Endothelial cell (in vitro differentiated cells): ENCODE data around the gene ETV3L. TPM values are rescaled to one million over a fixed set of nuclear protein-coding genes. Genes with fewer than 3 reads are reported as not detected.
A peak's percentile ranks its signal among the peaks of the same experiment; 100 is the strongest.

Experiments used
- DNase-seq: peaks from one replicate; pipeline ENCODE4 v3.0.0; 2021; ENCODE audit warnings: low spot score
- H3K27ac Mint-ChIP-seq: one replicate; pipeline ENCODE4 v1.8.0; 2021; ENCODE audit warnings: mixed read lengths, inconsistent platforms; ENCODE audit not compliant: unreplicated experiment
- H3K27me3 Mint-ChIP-seq: one replicate; pipeline ENCODE4 v1.8.0; 2021; ENCODE audit warnings: mild to moderate bottlenecking, moderate library complexity, mixed read lengths, inconsistent platforms; ENCODE audit not compliant: unreplicated experiment
- H3K36me3 Mint-ChIP-seq: one replicate; pipeline ENCODE4 v1.8.0; 2021; ENCODE audit warnings: mild to moderate bottlenecking, low read depth, mixed read lengths, inconsistent platforms; ENCODE audit not compliant: unreplicated experiment
- H3K4me1 Mint-ChIP-seq: one replicate; pipeline ENCODE4 v1.8.0; 2021; ENCODE audit warnings: mild to moderate bottlenecking, mixed read lengths, inconsistent platforms; ENCODE audit not compliant: unreplicated experiment
- H3K4me3 Mint-ChIP-seq: one replicate; pipeline ENCODE4 v1.8.0; 2021; ENCODE audit warnings: mild to moderate bottlenecking, mixed read lengths, inconsistent platforms; ENCODE audit not compliant: unreplicated experiment
- H3K9me3 Mint-ChIP-seq: one replicate; pipeline ENCODE4 v1.8.0; 2021; ENCODE audit warnings: mixed read lengths, inconsistent platforms; ENCODE audit not compliant: unreplicated experiment
- total RNA-seq: library from RNA; stranded (reverse); fragmentation: NEBNext Ultra II Directional; extraction: Animal tissue kit (Norgen Biotek cat#: 25700); gene quantifications from one replicate; pipeline ENCODE4 v1.2.1, GENCODE V29; 2021; ENCODE audit not compliant: unreplicated experiment
- TF ChIP-seq, protein P1 (sequence below): fragments of 200-600 bp; sonication (generic); IDR thresholded peaks from one replicate; pipeline ENCODE4 v1.5.0; 2021; ENCODE audit warnings: antibody characterized with exemption; ENCODE audit not compliant: unreplicated experiment

The ETV3L gene
- total RNA-seq, 1 donor from 2014 or later, result not detected

GRCh38 chr1:157132616-157133167 lies 33.1 kb upstream of the ETV3L start:
- TF ChIP-seq, protein P1, sequence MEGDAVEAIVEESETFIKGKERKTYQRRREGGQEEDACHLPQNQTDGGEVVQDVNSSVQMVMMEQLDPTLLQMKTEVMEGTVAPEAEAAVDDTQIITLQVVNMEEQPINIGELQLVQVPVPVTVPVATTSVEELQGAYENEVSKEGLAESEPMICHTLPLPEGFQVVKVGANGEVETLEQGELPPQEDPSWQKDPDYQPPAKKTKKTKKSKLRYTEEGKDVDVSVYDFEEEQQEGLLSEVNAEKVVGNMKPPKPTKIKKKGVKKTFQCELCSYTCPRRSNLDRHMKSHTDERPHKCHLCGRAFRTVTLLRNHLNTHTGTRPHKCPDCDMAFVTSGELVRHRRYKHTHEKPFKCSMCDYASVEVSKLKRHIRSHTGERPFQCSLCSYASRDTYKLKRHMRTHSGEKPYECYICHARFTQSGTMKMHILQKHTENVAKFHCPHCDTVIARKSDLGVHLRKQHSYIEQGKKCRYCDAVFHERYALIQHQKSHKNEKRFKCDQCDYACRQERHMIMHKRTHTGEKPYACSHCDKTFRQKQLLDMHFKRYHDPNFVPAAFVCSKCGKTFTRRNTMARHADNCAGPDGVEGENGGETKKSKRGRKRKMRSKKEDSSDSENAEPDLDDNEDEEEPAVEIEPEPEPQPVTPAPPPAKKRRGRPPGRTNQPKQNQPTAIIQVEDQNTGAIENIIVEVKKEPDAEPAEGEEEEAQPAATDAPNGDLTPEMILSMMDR, result no peak
- Mint-ChIP-seq H3K27me3 (peaks cover 6% of the 10 kb centered on the region), H3K27ac (no peak overlapping the region), H3K4me3 (no peak overlapping the region), H3K36me3 (peaks cover 55% of the 10 kb centered on the region), H3K4me1 (peaks cover 35% of the 10 kb centered on the region), H3K9me3 (peaks cover 5% of the 10 kb centered on the region)
- no peak for DNase-seq

- DNase-seq, result no peak
- Mint-ChIP-seq H3K36me3 (peaks cover 55% of the 10 kb centered on the region), H3K4me1 (peaks cover 29% of the 10 kb centered on the region), H3K9me3 (no peaks in the 10 kb centered on the region), H3K4me3 (peak overlapping the region; percentile 37), H3K27ac (no peak overlapping the region), H3K27me3 (peaks cover 1% of the 10 kb centered on the region)
- TF ChIP-seq, protein P1, result no peak
Measured at GRCh38 chr1:157132111-157132510, 32.5 kb upstream of the ETV3L start.

DNA sequence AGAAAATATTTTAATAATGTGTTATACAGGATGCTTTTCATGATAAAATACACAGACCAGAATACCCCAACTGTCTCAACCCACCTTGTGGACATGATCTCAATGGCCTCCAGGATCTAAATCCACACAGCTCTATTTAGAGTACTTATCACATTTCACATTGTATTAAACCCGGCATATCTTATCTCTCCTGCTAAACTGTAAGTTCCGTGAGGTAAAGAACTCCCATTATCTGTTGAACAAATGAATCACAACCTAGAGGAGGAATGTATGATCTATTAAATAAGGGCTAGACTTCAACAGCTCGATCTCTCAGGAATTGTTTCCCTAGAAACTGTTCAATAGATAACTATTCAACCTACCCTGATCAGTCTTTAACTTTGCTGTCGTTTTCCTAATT lies 31.7 kb upstream of the ETV3L start:
- peaks cover 56% of the 10 kb centered on the region for H3K36me3 Mint-ChIP-seq
- peaks cover 22% of the 10 kb centered on the region for H3K4me1 Mint-ChIP-seq
- no peaks in the 10 kb centered on the region for H3K9me3 Mint-ChIP-seq
- H3K4me3 Mint-ChIP-seq, result no peak overlapping the region
- TF ChIP-seq, protein P1, result no peak
- no peak for DNase-seq
- H3K27me3 Mint-ChIP-seq, result peaks cover 3% of the 10 kb centered on the region
- no peak overlapping the region for H3K27ac Mint-ChIP-seq

DNA sequence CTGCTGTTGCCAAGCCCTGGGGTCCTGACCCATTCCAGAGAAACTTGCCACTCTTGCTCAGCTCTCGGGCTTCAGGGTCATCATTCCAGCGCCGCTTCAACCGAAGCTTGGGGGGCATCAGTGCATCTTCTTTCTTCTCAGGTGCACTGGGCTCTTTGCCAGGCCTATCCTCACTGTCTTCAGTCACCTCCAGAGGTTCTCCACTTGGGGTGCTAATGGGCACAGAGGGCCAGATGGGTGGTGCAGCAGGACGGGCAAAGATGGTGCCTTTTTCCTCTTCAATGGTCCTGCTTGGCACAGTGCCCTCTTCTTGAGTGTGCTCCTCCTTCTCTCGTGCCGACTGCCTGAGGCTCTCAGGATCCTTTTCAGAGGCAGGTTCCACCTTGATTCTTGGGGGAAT lies 25.2 kb upstream of the ETV3L start:
- Mint-ChIP-seq H3K27ac (no peak overlapping the region), H3K4me1 (peaks cover 25% of the 10 kb centered on the region), H3K36me3 (peaks cover 50% of the 10 kb centered on the region), H3K4me3 (no peak overlapping the region), H3K9me3 (no peaks in the 10 kb centered on the region), H3K27me3 (peaks cover 6% of the 10 kb centered on the region)
- TF ChIP-seq, protein P1, result no peak
- DNase-seq, result no peak

DNA sequence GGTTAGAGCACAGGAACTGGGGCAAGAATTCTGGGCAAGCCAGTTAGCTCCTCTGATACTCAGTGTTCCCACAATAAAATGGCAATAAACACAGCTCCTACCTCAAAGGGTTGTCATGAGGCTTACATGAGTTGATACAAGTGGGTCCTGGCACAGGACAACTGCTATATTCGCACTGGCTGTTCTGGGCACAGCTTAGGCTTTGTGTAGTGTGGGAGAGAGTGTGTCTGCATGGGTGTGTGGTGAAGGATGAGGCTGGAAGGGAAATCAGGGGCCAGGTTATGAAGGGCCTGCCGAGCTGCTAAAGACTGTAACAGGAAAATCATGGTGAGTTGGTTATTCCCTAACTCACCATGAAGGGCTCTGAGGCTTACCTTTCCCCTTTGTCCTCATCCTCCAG lies 19.8 kb upstream of the ETV3L start:
- Mint-ChIP-seq H3K27me3 (peaks cover 11% of the 10 kb centered on the region), H3K4me3 (no peak overlapping the region), H3K4me1 (peaks cover 30% of the 10 kb centered on the region), H3K9me3 (no peaks in the 10 kb centered on the region), H3K27ac (no peak overlapping the region), H3K36me3 (peaks cover 19% of the 10 kb centered on the region)
- DNase-seq, result no peak
- TF ChIP-seq, protein P1, result no peak
